AG04450 (cell line): ENCODE data around the gene FETUB. TPM values are rescaled to one million over a fixed set of nuclear protein-coding genes. Genes with fewer than 3 reads are reported as not detected.
"Not testable (repeated sequence)": the region's sequence is repeated elsewhere in the genome, so short reads cannot be mapped to it uniquely, and the experiment has no call there.

ENCODE experiments used
- CTCF ChIA-PET: fragments of 300-600, 350-600 bp; formaldehyde crosslinking; extraction: SDS; loops from one replicate; lab custom pipeline; 2022; ENCODE audit warnings: antibody characterized with exemption, inconsistent platforms; lab: Charles Lee
- POLR2A ChIA-PET: fragments of 350-600 bp; formaldehyde crosslinking; extraction: SDS; loops from one replicate; lab custom pipeline; 2021; ENCODE audit warnings: antibody characterized with exemption, inconsistent platforms; lab: Yijun Ruan, JAX
- DNase-seq: peaks from one replicate; pipeline ENCODE4 v3.0.0-alpha.2; 2011; ENCODE audit warnings: low read depth, low spot score
- H3K27ac ChIP-seq: one replicate; pipeline ENCODE4 v1.5.1; 2012; ENCODE audit warnings: low read depth, low read length, control low read depth
- H3K27me3 ChIP-seq: one replicate; pipeline ENCODE4 v1.6.0; 2012; ENCODE audit warnings: low read length; ENCODE audit not compliant: control insufficient read depth, insufficient read depth
- H3K4me3 ChIP-seq: 2 replicates; pipeline ENCODE4 v1.5.1; 2011; ENCODE audit warnings: mild to moderate bottlenecking, low read depth, low read length, control low read depth
- H3K9me3 ChIP-seq: 2 replicates; pipeline ENCODE4 v1.5.1; 2012; ENCODE audit warnings: low read length; ENCODE audit not compliant: control insufficient read depth, insufficient read depth
- CTCF ChIP-seq: IDR thresholded peaks from 2 replicates; pipeline ENCODE4 v1.5.1; 2011; ENCODE audit warnings: low read depth, low read length, control low read depth, inconsistent platforms
- polyA plus RNA-seq: library from polyadenylated mRNA; depleted of rRNA; stranded (reverse); fragments of >200 nt; gene quantifications from 2 replicates; pipeline ENCODE4 v1.2.3, GENCODE V29; 2011; rRNA removed
- small RNA-seq: library from RNA; depleted of rRNA; stranded (forward); fragments of <200 nt; gene quantifications from one replicate; pipeline ENCODE3, GENCODE V24; 2012; ENCODE audit warnings: low read depth; ENCODE audit not compliant: insufficient read length

FETUB gene
- polyA plus RNA-seq, 1 experiment = not detected

DNA sequence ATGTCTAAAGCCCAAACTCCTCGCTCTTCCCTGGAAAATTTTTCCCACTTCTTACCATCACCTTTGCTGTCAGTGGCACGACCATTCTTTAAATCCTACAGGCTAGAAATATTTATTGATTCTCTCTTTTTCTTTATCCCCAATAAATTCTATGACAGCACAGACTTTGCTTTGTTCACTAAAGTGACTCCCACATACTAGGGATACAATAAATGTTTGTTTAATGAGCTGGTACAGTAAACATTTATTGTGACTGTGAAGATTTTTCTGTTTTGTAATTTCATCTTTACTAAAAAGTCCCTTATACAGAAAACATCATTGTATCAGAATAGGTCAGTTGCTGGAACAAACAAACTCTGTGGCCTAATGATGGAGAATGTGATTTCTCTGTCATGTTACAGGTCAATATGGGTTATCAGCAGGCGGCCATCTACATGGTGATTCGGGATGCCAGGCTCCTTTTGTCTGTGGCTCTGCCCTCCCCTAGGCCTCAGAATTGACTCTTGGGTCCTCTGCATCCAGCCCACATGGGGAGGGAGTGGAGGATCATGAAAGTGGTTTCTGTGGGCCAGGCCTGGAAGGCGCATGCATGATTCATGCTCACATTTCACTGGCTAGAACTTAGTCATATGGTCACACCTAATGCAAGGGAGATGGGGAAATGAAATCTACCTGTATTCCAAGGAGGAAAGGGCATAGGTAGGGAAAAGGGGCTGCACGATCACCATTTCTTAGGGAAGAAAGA lies 54.3 kb downstream of the FETUB start:
- Histone ChIP-seq H3K4me3 (no peak overlapping the region), H3K27me3 (peaks cover 8% of the 10 kb centered on the region), H3K27ac (no peak overlapping the region), H3K9me3 (no peaks in the 10 kb centered on the region)
- ChIA-PET POLR2A (no interaction called here), CTCF (no interaction called here)
- DNase-seq = no peak
- no peak for TF ChIP-seq CTCF

DNA sequence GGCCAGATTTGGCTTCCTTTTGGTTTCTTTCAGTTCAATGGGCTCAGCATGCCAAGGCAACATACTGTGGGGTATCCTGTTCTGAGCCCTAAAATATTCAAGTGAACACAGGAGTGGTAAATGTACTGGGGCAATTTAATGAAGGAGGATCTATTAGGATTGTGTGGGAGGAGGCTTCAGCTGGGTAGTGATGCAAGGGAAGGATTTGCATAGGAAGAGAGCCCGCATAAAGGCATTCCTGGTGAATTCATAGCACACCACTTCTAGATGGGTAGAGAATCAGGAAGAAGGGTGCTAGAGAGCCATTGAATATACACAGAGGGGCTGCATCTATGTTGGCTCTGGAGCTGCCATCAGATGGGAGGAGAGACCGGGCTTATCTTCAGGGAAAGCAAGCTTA lies 56.3 kb downstream of the FETUB start:
- no peak for TF ChIP-seq CTCF
- DNase-seq = no peak
- no peak overlapping the region for H3K27ac ChIP-seq
- peaks cover 8% of the 10 kb centered on the region for H3K27me3 ChIP-seq
- no peaks in the 10 kb centered on the region for H3K9me3 ChIP-seq
- no peak overlapping the region for H3K4me3 ChIP-seq
- ChIA-PET CTCF (no interaction called here), POLR2A (no interaction called here)

GRCh38 chr3:186697510-186697909 lies 57.3 kb downstream of the FETUB start:
- Histone ChIP-seq H3K9me3 (no peaks in the 10 kb centered on the region), H3K27ac (no peak overlapping the region), H3K27me3 (peaks cover 6% of the 10 kb centered on the region), H3K4me3 (no peak overlapping the region)
- ChIA-PET CTCF (no interaction called here), POLR2A (no interaction called here)
- TF ChIP-seq CTCF = no peak
- no peak for DNase-seq

- Histone ChIP-seq H3K4me3 (no peak overlapping the region), H3K9me3 (no peaks in the 10 kb centered on the region), H3K27ac (no peak overlapping the region), H3K27me3 (peaks cover 8% of the 10 kb centered on the region)
- DNase-seq = no peak
- TF ChIP-seq CTCF = no peak
- ChIA-PET CTCF (no interaction called here), POLR2A (no interaction called here)
Observed at GRCh38 chr3:186700267-186700666, 60.1 kb downstream of the FETUB start.

GRCh38 chr3:186702451-186702850 lies 62.3 kb downstream of the FETUB start:
- H3K27me3 ChIP-seq, CTCF ChIA-PET, H3K27ac ChIP-seq, POLR2A ChIA-PET, H3K4me3 ChIP-seq, H3K9me3 ChIP-seq, DNase-seq: not testable (repeated sequence)

Small RNAs within 50 kb of the gene (small RNA-seq; reads per million reads assigned to genes)
- gene RF00017 = not detected

Other genes with a start within 250 kb of the FETUB start
- 1.6 and 2.0 TPM in 2 replicates for gene CRYGS, start 96.0 kb upstream of the FETUB start, polyA plus RNA-seq
- 10.5 and 13.1 TPM in 2 replicates for gene TBCCD1, start 73.1 kb upstream of the FETUB start, polyA plus RNA-seq
- 43.6 and 56.2 TPM in 2 replicates for gene DNAJB11, start 69.7 kb upstream of the FETUB start, polyA plus RNA-seq
- gene AHSG, start 27.3 kb upstream of the FETUB start, polyA plus RNA-seq = not detected in 2 replicates
- not detected in 2 replicates for gene HRG, start 25.6 kb downstream of the FETUB start, polyA plus RNA-seq
- not detected in 2 replicates for gene KNG1, start 77.0 kb downstream of the FETUB start, polyA plus RNA-seq
- 498 and 774 TPM in 2 replicates for gene EIF4A2, start 143.2 kb downstream of the FETUB start, polyA plus RNA-seq
- gene RFC4, start 166.1 kb downstream of the FETUB start, polyA plus RNA-seq = 7.3 and 9.4 TPM in 2 replicates
- gene ADIPOQ, start 202.3 kb downstream of the FETUB start, polyA plus RNA-seq = not detected in 2 replicates